Mammary epithelial cell (primary cell): Measurements from ENCODE around the gene DOCK1.

Source experiments
- EZH2 ChIP-seq: IDR thresholded peaks from 2 replicates; pipeline ENCODE4 v1.6.1; 2012; ENCODE audit warnings: low read length, inconsistent platforms, borderline replicate concordance
- TF ChIP-seq, protein P1 (sequence below), 2 donors: IDR thresholded peaks in 1 of 2; conservative IDR thresholded peaks in 1 of 2; 2 replicates each; pipeline ENCODE4 v1.5.1; 2011 to 2012; ENCODE audit warnings: inconsistent platforms in 2 of 2, low read length in 2 of 2, mild to moderate bottlenecking in 2 of 2, control low read depth in 1 of 2, low read depth in 1 of 2; ENCODE audit not compliant: insufficient read depth in 1 of 2; ENCODE audit errors: extremely low read depth in 1 of 2

DNA sequence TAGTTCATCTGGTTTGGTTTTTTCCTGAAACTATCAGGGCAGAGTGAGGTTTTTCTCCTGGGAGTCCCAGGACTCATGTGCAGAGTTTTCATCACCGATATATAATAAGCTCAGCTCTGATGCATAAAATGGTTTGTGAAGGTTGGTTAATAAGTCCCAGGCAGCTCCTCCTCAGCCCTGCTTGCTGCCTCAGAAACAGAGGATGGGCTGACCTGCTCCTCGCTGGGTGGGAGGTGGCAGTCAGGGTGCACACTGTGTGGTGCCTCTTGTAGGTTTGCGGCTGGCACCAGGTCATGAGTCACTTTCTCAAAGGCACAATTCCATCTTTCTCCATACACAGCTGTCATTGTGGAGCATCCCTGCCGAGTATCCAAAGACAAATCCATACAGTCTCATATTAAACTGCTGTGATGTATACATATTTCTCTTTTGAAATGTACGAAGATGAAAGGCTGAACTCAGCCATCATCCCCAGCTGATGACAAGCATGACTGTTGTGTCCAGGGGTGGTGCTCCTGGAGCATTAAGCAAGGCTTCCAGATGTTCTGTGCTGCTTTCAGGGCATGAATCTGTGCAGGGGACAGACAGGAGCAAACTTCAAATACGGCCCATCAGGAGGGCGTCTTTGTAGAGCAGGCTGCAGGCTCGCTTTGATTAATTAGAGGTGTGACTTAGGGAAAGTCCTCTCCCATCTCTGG lies 518.1 kb downstream of the DOCK1 start:
- TF ChIP-seq, protein P1, sequence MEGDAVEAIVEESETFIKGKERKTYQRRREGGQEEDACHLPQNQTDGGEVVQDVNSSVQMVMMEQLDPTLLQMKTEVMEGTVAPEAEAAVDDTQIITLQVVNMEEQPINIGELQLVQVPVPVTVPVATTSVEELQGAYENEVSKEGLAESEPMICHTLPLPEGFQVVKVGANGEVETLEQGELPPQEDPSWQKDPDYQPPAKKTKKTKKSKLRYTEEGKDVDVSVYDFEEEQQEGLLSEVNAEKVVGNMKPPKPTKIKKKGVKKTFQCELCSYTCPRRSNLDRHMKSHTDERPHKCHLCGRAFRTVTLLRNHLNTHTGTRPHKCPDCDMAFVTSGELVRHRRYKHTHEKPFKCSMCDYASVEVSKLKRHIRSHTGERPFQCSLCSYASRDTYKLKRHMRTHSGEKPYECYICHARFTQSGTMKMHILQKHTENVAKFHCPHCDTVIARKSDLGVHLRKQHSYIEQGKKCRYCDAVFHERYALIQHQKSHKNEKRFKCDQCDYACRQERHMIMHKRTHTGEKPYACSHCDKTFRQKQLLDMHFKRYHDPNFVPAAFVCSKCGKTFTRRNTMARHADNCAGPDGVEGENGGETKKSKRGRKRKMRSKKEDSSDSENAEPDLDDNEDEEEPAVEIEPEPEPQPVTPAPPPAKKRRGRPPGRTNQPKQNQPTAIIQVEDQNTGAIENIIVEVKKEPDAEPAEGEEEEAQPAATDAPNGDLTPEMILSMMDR (conservative IDR thresholded peaks at IDR 0.05 in 1 of 2, IDR thresholded peaks at IDR 0.05 in 1 of 2; ENCODE audit: extremely low read depth in 1 of 2, insufficient read depth in 1 of 2, low read depth in 1 of 2, low read length in 2 of 2) = no peak
- no peak for TF ChIP-seq EZH2
